OCI-LY1 (cell line): ENCODE results near the gene AHSA1.

Source experiments
- H2AFZ ChIP-seq: fragments of 200-600 bp; sonication (generic), shearing (Covaris generic); 2 replicates; pipeline ENCODE4 v1.6.0; 2014; ENCODE audit warnings: antibody characterized with exemption, mild to moderate bottlenecking, low read length
- H3F3A ChIP-seq: fragments of 200-600 bp; sonication (generic), shearing (Covaris generic); 2 replicates; pipeline ENCODE4 v1.6.0; 2014; ENCODE audit warnings: mild to moderate bottlenecking, antibody characterized with exemption, low read length, moderate library complexity; ENCODE audit not compliant: insufficient read depth
- H3K27ac ChIP-seq: fragments of 200-600 bp; sonication (generic); 2 replicates; pipeline ENCODE4 v1.5.1; 2014; ENCODE audit warnings: low read length, mixed run types, mild to moderate bottlenecking, low read depth; ENCODE audit not compliant: poor library complexity, severe bottlenecking
- H3K27me3 ChIP-seq: fragments of 200-600 bp; sonication (generic); 2 replicates; pipeline ENCODE4 v1.6.0; 2014; ENCODE audit warnings: antibody characterized with exemption, mild to moderate bottlenecking, low read length, moderate library complexity; ENCODE audit not compliant: insufficient read depth
- H3K36me3 ChIP-seq: fragments of 200-600 bp; sonication (generic); 2 replicates; pipeline ENCODE4 v1.6.1; 2014; ENCODE audit warnings: mild to moderate bottlenecking, antibody characterized with exemption, low read length, moderate library complexity, mixed read lengths; ENCODE audit not compliant: insufficient read depth
- H3K4me1 ChIP-seq: fragments of 200-600 bp; sonication (generic); 2 replicates; pipeline ENCODE4 v1.5.1; 2014; ENCODE audit warnings: mild to moderate bottlenecking, low read length, moderate library complexity; ENCODE audit not compliant: insufficient read depth, severe bottlenecking
- H3K4me2 ChIP-seq: fragments of 200-600 bp; sonication (generic), shearing (Covaris generic); 2 replicates; pipeline ENCODE4 v1.6.1; 2014; ENCODE audit warnings: low read length
- H3K4me3 ChIP-seq: fragments of 200-600 bp; sonication (generic); 2 replicates; pipeline ENCODE4 v1.5.1; 2014; ENCODE audit warnings: low read length, low read depth, mild to moderate bottlenecking, mixed read lengths; ENCODE audit not compliant: poor library complexity, severe bottlenecking
- H3K79me2 ChIP-seq: fragments of 200-600 bp; shearing (Covaris generic); 2 replicates; pipeline ENCODE4 v1.6.1; 2016; ENCODE audit warnings: mixed run types, low read length, mixed read lengths; ENCODE audit not compliant: insufficient read depth
- H3K9ac ChIP-seq: fragments of 200-600 bp; sonication (generic), shearing (Covaris generic); 2 replicates; pipeline ENCODE4 v1.6.1; 2014; ENCODE audit warnings: mild to moderate bottlenecking, low read length, mixed read lengths
- H3K9me2 ChIP-seq: fragments of 200-600 bp; sonication (generic), shearing (Covaris generic); 2 replicates; pipeline ENCODE4 v1.6.1; 2014; ENCODE audit warnings: low read depth, mild to moderate bottlenecking, low read length, mixed read lengths
- H3K9me3 ChIP-seq: fragments of 200-600 bp; shearing (Covaris generic); 2 replicates; pipeline ENCODE4 v1.6.1; 2014; ENCODE audit warnings: low read length, mixed read lengths
- H4K20me1 ChIP-seq: fragments of 200-600 bp; sonication (generic), shearing (Covaris generic); 2 replicates; pipeline ENCODE4 v1.6.0; 2016; ENCODE audit warnings: mild to moderate bottlenecking, low read length; ENCODE audit not compliant: insufficient read depth
- EZH2 ChIP-seq: fragments of 200-600 bp; sonication (generic), shearing (Covaris generic); IDR thresholded peaks from 2 replicates; pipeline ENCODE4 v1.8.0; 2017; ENCODE audit warnings: borderline replicate concordance, mixed run types, mild to moderate bottlenecking, antibody characterized with exemption, low read length, moderate library complexity, mixed read lengths
- TF ChIP-seq, protein P1 (sequence below): fragments of 200-600 bp; sonication (generic), shearing (Covaris generic); IDR thresholded peaks from 2 replicates; pipeline ENCODE4 v1.5.1; 2017; ENCODE audit warnings: mild to moderate bottlenecking, antibody characterized with exemption, low read length, moderate library complexity, mixed read lengths

AHSA1 gene

DNA sequence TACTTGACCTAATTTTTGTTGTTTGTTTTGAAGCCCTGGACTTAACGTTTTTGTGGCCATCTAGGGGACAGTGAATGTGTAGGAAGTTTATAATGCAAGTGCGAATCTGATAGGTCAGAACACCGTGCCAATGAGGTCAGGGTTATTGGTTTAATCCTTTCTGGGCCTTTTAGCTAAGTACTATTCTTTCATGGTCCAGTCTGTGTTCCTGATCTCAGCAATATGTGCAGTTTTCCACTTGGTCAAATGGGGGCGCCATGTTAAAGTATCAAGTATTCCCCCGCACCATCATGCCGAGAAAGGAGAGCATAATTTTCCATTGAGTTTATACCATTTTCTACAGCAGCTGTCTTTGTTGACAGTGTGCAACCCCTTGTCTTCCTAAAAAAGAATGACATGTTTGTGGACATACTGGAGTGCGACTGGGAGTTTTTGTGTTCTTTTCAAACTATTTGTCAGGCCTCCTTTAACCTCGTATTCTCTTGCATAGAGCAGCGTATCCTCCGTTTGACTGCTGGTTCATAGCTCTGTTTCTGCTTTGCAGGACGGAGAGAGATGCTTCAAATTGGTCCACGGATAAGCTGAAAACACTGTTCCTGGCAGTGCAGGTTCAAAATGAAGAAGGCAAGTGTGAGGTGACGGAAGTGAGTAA, 1.3 kb downstream of the AHSA1 start:
- TF ChIP-seq, protein P1, sequence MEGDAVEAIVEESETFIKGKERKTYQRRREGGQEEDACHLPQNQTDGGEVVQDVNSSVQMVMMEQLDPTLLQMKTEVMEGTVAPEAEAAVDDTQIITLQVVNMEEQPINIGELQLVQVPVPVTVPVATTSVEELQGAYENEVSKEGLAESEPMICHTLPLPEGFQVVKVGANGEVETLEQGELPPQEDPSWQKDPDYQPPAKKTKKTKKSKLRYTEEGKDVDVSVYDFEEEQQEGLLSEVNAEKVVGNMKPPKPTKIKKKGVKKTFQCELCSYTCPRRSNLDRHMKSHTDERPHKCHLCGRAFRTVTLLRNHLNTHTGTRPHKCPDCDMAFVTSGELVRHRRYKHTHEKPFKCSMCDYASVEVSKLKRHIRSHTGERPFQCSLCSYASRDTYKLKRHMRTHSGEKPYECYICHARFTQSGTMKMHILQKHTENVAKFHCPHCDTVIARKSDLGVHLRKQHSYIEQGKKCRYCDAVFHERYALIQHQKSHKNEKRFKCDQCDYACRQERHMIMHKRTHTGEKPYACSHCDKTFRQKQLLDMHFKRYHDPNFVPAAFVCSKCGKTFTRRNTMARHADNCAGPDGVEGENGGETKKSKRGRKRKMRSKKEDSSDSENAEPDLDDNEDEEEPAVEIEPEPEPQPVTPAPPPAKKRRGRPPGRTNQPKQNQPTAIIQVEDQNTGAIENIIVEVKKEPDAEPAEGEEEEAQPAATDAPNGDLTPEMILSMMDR = peak; percentile 81
- TF ChIP-seq EZH2 = no peak
- Histone ChIP-seq H3F3A (no peaks in the 10 kb centered on the region), H3K4me2 (peak overlapping the region; percentile 86), H3K36me3 (peaks cover 51% of the 10 kb centered on the region), H3K27ac (peak overlapping the region; percentile 57), H4K20me1 (no peaks in the 10 kb centered on the region), H3K79me2 (peaks cover 38% of the 10 kb centered on the region), H2AFZ (no peak overlapping the region), H3K4me3 (peak overlapping the region; percentile 86), H3K9ac (peak overlapping the region; percentile 77), H3K9me3 (no peaks in the 10 kb centered on the region), H3K4me1 (peaks cover 31% of the 10 kb centered on the region), H3K9me2 (no peaks in the 10 kb centered on the region), H3K27me3 (no peaks in the 10 kb centered on the region)

DNA sequence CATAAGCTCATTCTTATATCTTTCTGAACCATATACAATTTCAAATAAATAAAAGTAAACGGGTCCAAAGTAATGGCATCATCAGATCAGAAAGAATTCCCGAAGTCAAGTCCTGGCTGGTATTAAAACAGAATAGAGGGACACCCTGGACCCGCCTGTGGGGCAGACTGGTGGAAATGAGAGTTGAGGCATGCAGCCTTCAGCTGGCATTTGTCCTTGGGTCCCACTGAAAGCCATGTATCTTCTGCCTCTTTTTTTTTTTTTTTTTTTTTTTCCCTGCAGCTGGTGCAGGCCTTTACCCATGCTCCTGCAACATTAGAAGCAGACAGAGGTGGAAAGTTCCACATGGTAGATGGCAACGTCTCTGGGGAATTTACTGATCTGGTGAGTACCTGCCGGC, 9.9 kb downstream of the AHSA1 start:
- no peak overlapping the region for H3K9ac ChIP-seq
- H3K79me2 ChIP-seq = no peaks in the 10 kb centered on the region
- no peak overlapping the region for H3K4me2 ChIP-seq
- no peak overlapping the region for H3K27ac ChIP-seq
- H3K36me3 ChIP-seq = peaks cover 72% of the 10 kb centered on the region
- H3K9me2 ChIP-seq = no peaks in the 10 kb centered on the region
- H3K27me3 ChIP-seq = no peaks in the 10 kb centered on the region
- H3K4me1 ChIP-seq = no peaks in the 10 kb centered on the region
- TF ChIP-seq, protein P1 = no peak
- TF ChIP-seq EZH2 = no peak
- H4K20me1 ChIP-seq = no peaks in the 10 kb centered on the region
- no peaks in the 10 kb centered on the region for H3K9me3 ChIP-seq
- H3K4me3 ChIP-seq = no peak overlapping the region
- no peak overlapping the region for H2AFZ ChIP-seq
- H3F3A ChIP-seq = no peaks in the 10 kb centered on the region

DNA sequence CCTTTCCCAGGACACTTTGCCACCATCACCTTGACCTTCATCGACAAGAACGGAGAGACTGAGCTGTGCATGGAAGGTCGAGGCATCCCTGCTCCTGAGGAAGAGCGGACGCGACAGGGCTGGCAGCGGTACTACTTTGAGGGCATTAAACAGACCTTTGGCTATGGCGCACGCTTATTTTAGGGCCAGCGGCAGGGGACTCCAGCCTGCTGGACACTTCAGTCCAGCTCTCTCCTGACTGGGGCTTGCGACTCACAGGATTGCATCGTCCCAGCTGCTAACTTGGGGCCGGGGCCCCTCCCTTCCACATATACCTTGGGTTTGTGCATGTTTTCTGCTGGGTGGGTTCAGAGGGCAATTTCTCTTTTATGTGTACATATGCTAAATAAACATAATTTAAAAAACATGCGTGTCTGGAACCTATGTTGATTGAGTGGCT, 11.2 kb downstream of the AHSA1 start:
- H3K36me3 ChIP-seq = peaks cover 60% of the 10 kb centered on the region

More for the DNA sequence above, 11.2 kb downstream of the AHSA1 start:
- H3K9ac ChIP-seq = no peak overlapping the region
- TF ChIP-seq EZH2 = no peak
- TF ChIP-seq, protein P1 = no peak
- H2AFZ ChIP-seq = no peak overlapping the region
- H3K27me3 ChIP-seq = no peaks in the 10 kb centered on the region
- no peaks in the 10 kb centered on the region for H3K9me2 ChIP-seq
- H4K20me1 ChIP-seq = no peaks in the 10 kb centered on the region
- H3K4me3 ChIP-seq = no peak overlapping the region
- no peaks in the 10 kb centered on the region for H3F3A ChIP-seq
- no peaks in the 10 kb centered on the region for H3K9me3 ChIP-seq
- no peaks in the 10 kb centered on the region for H3K4me1 ChIP-seq
- H3K4me2 ChIP-seq = no peak overlapping the region
- H3K79me2 ChIP-seq = no peaks in the 10 kb centered on the region
- H3K27ac ChIP-seq = no peak overlapping the region
